ENCODE measurements around the gene GGNBP2.
"Not testable (repeated sequence)": the region's sequence is repeated elsewhere in the genome, so short reads cannot be mapped to it uniquely, and the experiment has no call there.

The GGNBP2 gene, protein sequence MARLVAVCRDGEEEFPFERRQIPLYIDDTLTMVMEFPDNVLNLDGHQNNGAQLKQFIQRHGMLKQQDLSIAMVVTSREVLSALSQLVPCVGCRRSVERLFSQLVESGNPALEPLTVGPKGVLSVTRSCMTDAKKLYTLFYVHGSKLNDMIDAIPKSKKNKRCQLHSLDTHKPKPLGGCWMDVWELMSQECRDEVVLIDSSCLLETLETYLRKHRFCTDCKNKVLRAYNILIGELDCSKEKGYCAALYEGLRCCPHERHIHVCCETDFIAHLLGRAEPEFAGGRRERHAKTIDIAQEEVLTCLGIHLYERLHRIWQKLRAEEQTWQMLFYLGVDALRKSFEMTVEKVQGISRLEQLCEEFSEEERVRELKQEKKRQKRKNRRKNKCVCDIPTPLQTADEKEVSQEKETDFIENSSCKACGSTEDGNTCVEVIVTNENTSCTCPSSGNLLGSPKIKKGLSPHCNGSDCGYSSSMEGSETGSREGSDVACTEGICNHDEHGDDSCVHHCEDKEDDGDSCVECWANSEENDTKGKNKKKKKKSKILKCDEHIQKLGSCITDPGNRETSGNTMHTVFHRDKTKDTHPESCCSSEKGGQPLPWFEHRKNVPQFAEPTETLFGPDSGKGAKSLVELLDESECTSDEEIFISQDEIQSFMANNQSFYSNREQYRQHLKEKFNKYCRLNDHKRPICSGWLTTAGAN

DNA sequence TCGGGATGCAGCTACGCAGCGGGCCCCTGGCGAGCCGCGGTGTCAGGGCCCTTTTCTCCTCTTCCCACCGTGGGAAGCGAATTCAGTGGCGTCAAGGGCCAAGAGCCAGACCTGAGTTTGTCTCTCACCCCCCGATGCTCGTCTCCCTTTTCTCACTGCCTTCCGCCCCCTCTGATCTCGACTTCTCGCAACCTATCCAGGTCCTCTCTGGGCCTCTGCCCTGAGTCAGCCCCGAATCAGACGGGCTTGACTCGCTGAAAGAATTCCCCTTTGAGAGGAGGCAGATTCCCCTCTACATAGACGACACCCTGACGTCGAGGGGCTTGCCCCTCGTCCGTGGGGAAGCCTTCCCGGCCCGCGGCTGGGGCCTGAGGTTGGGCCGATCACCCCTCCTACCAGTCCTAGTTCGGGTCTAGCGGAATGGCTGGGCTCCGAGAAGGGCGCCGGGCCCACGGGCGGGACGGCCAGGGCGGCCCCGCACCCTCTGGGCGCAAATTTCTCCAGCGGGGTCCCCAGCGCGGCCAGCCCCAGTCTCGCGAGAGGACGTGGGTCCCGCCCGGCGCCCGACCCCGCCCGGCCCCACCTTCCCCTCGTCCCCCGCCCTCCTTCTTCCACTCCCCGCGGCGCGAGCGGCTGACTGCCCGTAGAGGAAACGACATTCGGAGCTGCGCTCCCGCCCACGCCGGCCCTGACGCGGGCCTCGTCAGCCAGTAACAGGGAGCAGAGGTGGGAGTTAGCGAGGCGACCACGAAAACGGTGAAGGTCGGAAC is at the start of gene GGNBP2:
GGNBP2 (plus strand) TSS at position 613 of the 770 bp plus-strand sequence. CDS start 806 bp downstream, outside the sequence.
- DNase-seq = peak; percentile 95

GRCh38 chr17:36495076-36495578 is 49.6 kb upstream of the GGNBP2 start:
- no peak for DNase-seq

- no peak for DNase-seq
These were observed 48.5 kb upstream of the GGNBP2 start for GRCh38 chr17:36496018-36496789.

GRCh38 chr17:36498155-36498554 is 46.6 kb upstream of the GGNBP2 start:
- DNase-seq = no peak

DNA sequence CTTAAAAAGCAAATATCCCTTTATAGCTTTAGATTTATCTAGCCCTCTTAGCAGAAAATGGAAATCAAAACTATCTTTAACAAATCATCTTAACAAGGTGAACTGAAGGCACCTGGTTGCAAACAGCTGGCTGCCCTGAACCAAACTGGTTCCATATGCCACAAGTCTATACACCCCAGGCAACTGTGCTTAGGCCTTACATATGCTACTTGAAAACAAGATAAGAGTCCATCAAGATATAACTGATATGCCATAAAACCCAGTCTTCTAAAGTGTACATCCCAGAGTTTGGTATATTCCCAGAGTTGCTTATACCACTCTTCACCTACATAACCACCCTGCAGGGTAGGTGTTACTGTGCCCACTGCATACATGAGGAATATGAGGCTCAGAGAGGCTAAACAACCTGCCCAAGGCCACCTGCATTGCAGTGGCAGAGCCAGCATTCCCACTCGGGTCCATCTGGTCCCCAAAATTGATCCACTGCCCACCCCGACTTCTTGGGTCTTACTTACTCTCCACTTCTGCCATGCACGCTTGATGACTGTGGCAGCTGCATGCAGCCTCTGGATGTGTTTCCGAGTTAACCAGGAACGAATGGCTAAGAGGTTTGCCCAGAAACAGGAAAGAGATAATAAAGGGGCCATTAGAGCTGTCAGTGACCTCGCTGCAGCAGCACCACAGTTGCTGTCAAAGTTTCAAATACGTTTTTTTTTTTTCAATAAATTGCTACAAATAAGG is 46.0 kb upstream of the GGNBP2 start:
- DNase-seq = no peak

DNA sequence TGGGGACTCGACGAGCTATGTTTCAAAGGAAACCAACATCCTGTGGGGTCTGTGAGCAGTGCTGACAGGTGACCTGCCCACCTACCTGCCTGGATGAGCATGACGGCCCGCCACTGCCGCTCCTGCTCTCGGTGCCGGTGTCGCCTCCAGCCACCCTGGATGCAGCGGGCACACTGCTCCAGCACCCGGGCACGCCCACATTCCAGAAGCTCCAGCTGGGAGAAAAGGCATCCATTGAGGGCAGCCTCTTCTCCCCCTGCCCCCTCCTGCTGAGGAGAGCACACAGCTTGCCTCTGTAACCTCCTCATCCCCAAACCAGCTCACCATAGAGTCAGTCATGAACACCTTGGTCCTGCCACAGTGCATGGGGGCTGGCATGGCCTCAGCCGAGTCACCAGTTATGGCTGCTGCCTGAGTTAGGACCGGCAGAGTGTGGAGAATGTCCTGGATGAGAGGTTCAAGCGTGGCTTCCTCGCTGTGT is 43.9 kb upstream of the GGNBP2 start:
- DNase-seq = no peak

GRCh38 chr17:36501351-36501750 is 43.4 kb upstream of the GGNBP2 start:
- no peak for DNase-seq

DNA sequence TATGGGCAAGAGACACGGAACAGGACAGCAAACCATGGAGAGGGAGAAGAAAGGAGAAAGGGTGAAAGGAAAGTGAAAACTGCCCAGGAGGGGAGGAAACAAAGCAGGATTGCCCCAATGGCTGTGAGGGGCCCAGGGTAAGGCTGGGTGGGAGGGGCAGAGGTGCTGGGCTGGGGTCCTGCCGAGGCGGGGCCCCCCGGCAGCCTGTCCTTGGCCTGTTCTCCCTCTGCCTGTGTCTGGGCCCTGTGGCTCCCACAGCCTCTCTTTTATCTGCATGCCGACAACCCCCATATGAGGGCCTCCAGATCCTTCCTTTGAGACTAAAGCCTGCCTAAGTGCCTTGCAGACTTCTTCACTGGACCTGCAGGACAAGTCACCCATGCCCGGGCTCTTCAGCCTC is 42.8 kb upstream of the GGNBP2 start:
- DNase-seq = no peak

DNA sequence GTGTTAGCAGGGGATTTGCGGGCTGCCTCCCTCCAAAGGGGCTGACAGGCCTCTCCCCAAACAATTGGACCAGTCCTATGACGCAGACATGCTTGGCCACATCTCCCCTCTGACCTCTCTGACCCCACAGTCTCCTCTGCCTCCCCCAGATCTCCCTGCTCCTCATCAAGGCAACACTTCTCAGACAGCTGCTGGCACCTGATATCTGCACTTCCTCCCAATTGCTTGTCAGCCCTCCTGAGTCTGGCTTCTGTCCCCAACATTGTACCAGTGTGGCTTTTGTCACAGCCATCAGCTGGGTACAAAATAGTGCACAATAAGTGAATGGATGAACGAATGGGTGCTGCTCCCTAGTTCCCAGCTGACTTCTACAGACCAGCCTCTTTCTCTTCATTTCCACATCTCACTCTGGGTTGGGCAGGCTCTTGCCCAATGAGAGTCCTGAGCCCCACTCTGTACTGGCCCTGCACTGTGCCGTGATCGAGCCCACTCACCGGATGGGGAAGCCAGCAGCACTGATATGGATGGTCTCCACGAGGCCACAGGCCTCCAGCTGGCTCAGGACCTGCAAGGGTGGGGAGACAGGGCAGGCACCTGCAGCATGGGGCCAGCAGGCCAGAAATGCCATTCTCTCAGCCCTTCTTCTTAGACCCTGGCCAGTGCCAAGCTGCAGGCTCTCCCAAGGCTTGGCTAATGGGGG is 41.1 kb upstream of the GGNBP2 start:
- DNase-seq = no peak

DNA sequence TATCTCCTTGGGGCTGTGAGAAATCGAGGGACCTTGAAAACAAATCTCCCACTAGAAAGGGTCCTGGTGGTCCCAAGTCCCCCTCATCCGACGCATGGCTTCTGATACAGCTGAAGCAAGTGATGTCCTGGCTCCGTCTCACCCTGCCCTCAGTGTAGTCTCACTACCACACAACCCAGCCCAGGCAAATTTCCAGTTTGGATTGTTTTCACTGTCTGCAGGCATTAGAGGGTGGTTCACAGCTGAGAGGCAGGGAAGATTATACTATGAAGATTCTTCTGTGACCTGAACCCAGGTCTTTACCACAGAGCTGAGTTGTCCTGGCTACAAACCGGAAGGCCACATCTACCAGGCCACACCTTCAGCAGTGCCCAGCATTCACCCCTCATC is 40.6 kb upstream of the GGNBP2 start:
- no peak for DNase-seq

GRCh38 chr17:36505171-36505570 is 39.5 kb upstream of the GGNBP2 start:
- DNase-seq = no peak

DNA sequence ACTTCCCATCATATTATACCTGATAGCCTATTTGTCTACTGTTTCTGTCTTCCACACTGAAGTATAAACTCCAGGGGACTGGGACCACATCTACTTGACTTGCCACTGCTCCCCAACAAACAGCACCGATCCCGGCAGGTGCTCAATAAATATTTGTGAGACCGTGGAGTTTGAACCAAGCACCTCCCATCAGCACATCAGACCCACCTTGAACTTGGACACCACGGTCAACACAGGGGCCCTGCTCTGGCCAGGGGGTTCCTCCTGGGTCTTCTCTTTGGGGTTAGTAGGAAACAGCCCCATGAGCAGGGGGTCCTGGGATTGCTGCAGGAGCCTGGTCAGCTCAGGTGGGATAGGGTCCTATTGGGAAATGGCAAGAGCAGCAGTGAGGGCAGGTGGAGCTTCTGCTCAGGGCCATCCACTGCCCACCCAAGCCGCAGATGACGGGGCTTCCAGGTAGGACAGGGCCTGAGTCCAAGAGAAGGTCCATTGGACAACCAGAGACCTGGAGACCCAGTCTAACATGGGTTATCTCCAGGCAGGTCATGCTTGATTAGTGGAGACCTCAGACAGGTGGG is 38.4 kb upstream of the GGNBP2 start:
- DNase-seq = no peak

GRCh38 chr17:36506831-36507230 is 37.9 kb upstream of the GGNBP2 start:
- no peak for DNase-seq

DNA sequence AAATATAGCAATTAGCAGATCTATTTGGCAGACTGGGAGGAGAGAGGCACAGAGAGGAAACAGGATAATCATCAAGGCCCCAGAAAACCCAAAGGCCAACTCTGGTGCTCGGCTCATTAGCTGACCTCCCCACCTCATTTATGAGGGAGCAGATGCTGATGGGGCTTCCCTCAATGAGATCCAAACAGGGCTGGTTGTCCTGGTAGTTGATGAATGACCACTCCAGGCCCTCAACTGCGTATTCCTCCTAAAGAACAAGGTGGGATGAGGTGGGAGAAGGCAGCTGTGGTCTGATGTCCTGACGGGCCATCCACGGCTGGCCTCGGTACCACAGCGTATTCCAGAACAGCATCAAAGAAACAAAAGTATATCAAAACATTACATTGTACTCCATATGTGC is 37.5 kb upstream of the GGNBP2 start:
- DNase-seq = no peak

- DNase-seq = not testable (repeated sequence)
These were observed 36.3 kb upstream of the GGNBP2 start for GRCh38 chr17:36508439-36508838.

- DNase-seq = no peak
These were observed 35.3 kb upstream of the GGNBP2 start for GRCh38 chr17:36509272-36509985.

DNA sequence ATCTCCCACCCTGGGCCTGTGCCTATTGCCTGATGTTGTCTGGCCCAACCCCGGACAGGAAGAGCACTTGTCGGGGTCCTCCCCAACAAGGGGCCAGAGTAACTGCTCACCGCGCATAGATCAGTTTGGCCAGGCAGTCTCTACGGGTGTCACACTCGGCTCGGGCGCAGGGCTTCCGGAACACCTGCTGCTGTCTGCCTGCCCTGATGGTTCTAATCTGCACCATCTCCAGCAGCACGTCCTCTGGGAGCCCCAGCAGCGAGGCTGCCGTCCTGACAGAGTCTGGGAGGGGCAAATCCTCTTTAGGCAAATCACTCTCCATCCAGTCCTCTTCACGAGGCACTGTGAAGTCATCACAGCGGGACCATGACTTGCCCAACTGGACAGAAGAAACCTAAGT is 34.1 kb upstream of the GGNBP2 start:
- no peak for DNase-seq

- DNase-seq = no peak
These were observed 33.5 kb upstream of the GGNBP2 start for GRCh38 chr17:36511216-36511615.

GRCh38 chr17:36512641-36513040 is 32.1 kb upstream of the GGNBP2 start:
- no peak for DNase-seq

DNA sequence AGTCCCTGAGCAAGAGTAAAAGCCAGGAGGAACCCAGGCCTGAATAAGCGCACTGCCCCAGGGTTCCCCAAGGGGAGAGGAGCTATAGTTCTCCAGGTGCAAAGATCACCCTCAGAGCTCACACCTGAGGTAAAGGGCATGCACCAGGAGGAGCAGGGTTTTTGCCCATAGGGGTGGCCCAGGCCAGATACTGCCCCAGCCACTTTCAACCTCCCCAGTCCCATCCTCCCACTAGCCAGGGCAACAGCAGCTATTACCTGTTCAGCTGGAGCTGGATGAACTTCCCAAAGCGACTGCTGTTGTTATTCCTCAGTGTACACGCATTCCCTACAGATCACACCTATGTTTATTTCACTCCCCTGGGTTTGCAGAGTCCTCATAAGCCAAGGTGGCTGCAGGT is 29.9 kb upstream of the GGNBP2 start:
- DNase-seq = no peak

Data from femur (tissue), 1 donor.